Right lobe of liver (tissue), 6 donors: ENCODE results near the gene MMS19. TPM values are rescaled to one million over a fixed set of nuclear protein-coding genes. Genes with fewer than 3 reads are reported as not detected.
"Not testable (repeated sequence)": the region's sequence is repeated elsewhere in the genome, so short reads cannot be mapped to it uniquely, and the experiment has no call there.

Source experiments
- ATAC-seq, 4 donors: fragments of 200-7000 bp; cut with Tn5 transposase; one replicate each; pipeline ENCODE4 v1.9.1; 2020; ENCODE audit warnings: mild to moderate bottlenecking in 4 of 4, moderate library complexity in 4 of 4
- DNase-seq, 3 donors: peaks; one replicate each; pipeline ENCODE4 v3.0.0-alpha.2; 2020
- H3K27ac ChIP-seq, 3 donors: fragments of 200-600 bp; one replicate each; pipeline ENCODE4 v1.8.0; 2022
- H3K27me3 ChIP-seq, 2 donors: fragments of 200-600 bp; one replicate each; pipeline ENCODE4 v1.8.0; 2022
- H3K36me3 ChIP-seq, 4 donors: fragments of 200-600 bp; sonication (generic) in 1 of 4; one replicate each; pipeline versions ENCODE4 v1.5.1 to v1.8.0; 2017 to 2022; ENCODE audit warnings: control low read depth in 1 of 4
- H3K4me1 ChIP-seq, 4 donors: fragments of 200-600 bp; sonication (generic) in 1 of 4; one replicate each; pipeline versions ENCODE4 v1.5.1 to v1.8.0; 2017 to 2022; ENCODE audit warnings: control low read depth in 1 of 4
- H3K4me3 ChIP-seq, 3 donors: fragments of 200-600 bp; one replicate each; pipeline ENCODE4 v1.8.0; 2022
- H3K9me3 ChIP-seq, 4 donors: fragments of 200-600 bp; sonication (generic) in 1 of 4; one replicate each; pipeline versions ENCODE4 v1.5.1 to v1.8.0; 2017 to 2022; ENCODE audit warnings: control low read depth in 1 of 4
- CTCF ChIP-seq, 4 donors: fragments of 200-600 bp in 3 of 4; fragments of 450-650 bp in 1 of 4; IDR thresholded peaks; one replicate each; pipeline versions ENCODE4 v1.5.1 to v1.8.0; 2016 to 2022; ENCODE audit warnings: antibody characterized with exemption in 4 of 4, mild to moderate bottlenecking in 2 of 4
- POLR2A ChIP-seq: fragments of 450-650 bp; IDR thresholded peaks from one replicate; pipeline ENCODE4 v1.6.1; 2017; ENCODE audit warnings: antibody characterized with exemption, mild to moderate bottlenecking
- WGBS: methylation state at CpG from one replicate; pipeline ENCODE4 v1.1.6; 2018; ENCODE audit warnings: low coverage, low lambda C conversion rate; ENCODE audit not compliant: insufficient coverage; ENCODE audit errors: missing lambda C conversion rate; 5-methylcytosine and 5-hydroxymethylcytosine counted together
- intact Hi-C, 2 donors: fragments of 100-400 bp; cut with DNase I; formaldehyde crosslinking; loops; one replicate each; pipeline versions ENCODE4 v1.11.2 to v1.14.1; 2022
- total RNA-seq, 6 experiments: library from RNA; depleted of rRNA in 2 of 6; stranded (reverse); fragments of >200 nt in 2 of 6; fragmentation: NEBNext Ultra II Directional in 3 of 6; extraction: Animal tissue kit (Norgen Biotek cat#: 25700) in 3 of 6; gene quantifications; one replicate each; pipeline versions ENCODE4 v1.1.0 to v1.2.4, GENCODE V29; 2016 to 2023
- donor health status: DM: no; HTN: yes; CAD: no.
- donor health status: DM: no; HTN: no; CAD: no.
- donor health status: DM: no; HTN: no; CAD: no.
- donor health status: DM: no; HTN: yes; CAD: no.
- donor health status: DM: no; HTN: yes; CAD: no.

Gene MMS19
- total RNA-seq, 6 experiments from 2014 or later, result 18.7 to 40.7 (median 20.3) TPM

- H3K4me3 ChIP-seq, result no peak overlapping the region
- no peak for ATAC-seq
- H3K27me3 ChIP-seq, result no peaks in the 10 kb centered on the region
- H3K27ac ChIP-seq, result no peak overlapping the region
- no peaks in the 10 kb centered on the region for H3K9me3 ChIP-seq
- TF ChIP-seq POLR2A (no peak), CTCF (IDR thresholded peaks at IDR 0.05) (no peak)
- DNase-seq, result no peak
- H3K4me1 ChIP-seq, result peaks cover 0 to 9% (median 2%) of the 10 kb centered on the region in 4 donors
- intact Hi-C loops, result no loop called here
- WGBS, result 100% methylated on average over 1 of the region's 1 CpG
- H3K36me3 ChIP-seq, result peaks cover 0 to 18% (median 6%) of the 10 kb centered on the region in 4 donors
These were observed 14.3 kb downstream of the MMS19 start for GRCh38 chr10:97483921-97484320.

- intact Hi-C loops, result no loop called here
- 77% methylated on average over 2 of the region's 3 CpGs for WGBS
- ATAC-seq, result peak in 2 of 4 donors; percentile 24 to 33
- TF ChIP-seq CTCF (IDR thresholded peaks at IDR 0.05) (no peak), POLR2A (no peak)
- Histone ChIP-seq H3K27me3 (no peaks in the 10 kb centered on the region), H3K4me3 (no peak overlapping the region), H3K27ac (no peak overlapping the region), H3K36me3 (peaks cover 0 to 18% (median 6%) of the 10 kb centered on the region in 4 donors), H3K4me1 (peaks cover 0 to 9% (median 2%) of the 10 kb centered on the region in 4 donors), H3K9me3 (no peaks in the 10 kb centered on the region)
- no peak for DNase-seq
These were observed 14.7 kb downstream of the MMS19 start for GRCh38 chr10:97483506-97483905.

GRCh38 chr10:97482381-97482780 is 15.8 kb downstream of the MMS19 start:
- Histone ChIP-seq H3K4me3 (no peak overlapping the region), H3K36me3 (peaks cover 0 to 28% (median 6%) of the 10 kb centered on the region in 4 donors), H3K27me3 (no peaks in the 10 kb centered on the region), H3K4me1 (peaks cover 0 to 9% (median 2%) of the 10 kb centered on the region in 4 donors), H3K27ac (no peak overlapping the region), H3K9me3 (no peaks in the 10 kb centered on the region)
- ATAC-seq (no peak), DNase-seq (no peak)
- 89% methylated on average over 1 of the region's 1 CpG for WGBS
- no peak for TF ChIP-seq CTCF (IDR thresholded peaks at IDR 0.05)
- TF ChIP-seq POLR2A, result no peak
- intact Hi-C loops, result no loop called here

- intact Hi-C loops, result no loop called here
- ATAC-seq (no peak), DNase-seq (no peak)
- H3K36me3 ChIP-seq, result peaks cover 0 to 38% (median 12%) of the 10 kb centered on the region in 4 donors
- peaks cover 0 to 4% (median under 1%) of the 10 kb centered on the region in 4 donors for H3K4me1 ChIP-seq
- TF ChIP-seq CTCF (IDR thresholded peaks at IDR 0.05) (no peak), POLR2A (no peak)
- H3K27ac ChIP-seq, result no peak overlapping the region
- WGBS, result 100% methylated on average over 4 of the region's 4 CpGs
- no peaks in the 10 kb centered on the region for H3K27me3 ChIP-seq
- no peaks in the 10 kb centered on the region for H3K9me3 ChIP-seq
- no peak overlapping the region for H3K4me3 ChIP-seq
These were observed 17.2 kb downstream of the MMS19 start for GRCh38 chr10:97481071-97481470.

- Histone ChIP-seq H3K4me1 (no peaks in the 10 kb centered on the region), H3K36me3 (peaks cover 0 to 44% (median 12%) of the 10 kb centered on the region in 4 donors), H3K27me3 (no peaks in the 10 kb centered on the region), H3K9me3 (no peaks in the 10 kb centered on the region), H3K27ac (no peak overlapping the region), H3K4me3 (no peak overlapping the region)
- intact Hi-C loops, result no loop called here
- TF ChIP-seq CTCF (IDR thresholded peaks at IDR 0.05), result no peak
- no peak for TF ChIP-seq POLR2A
- DNase-seq (peak in 1 of 3 donors; percentile 32), ATAC-seq (no peak)
- 71% methylated on average over 5 of the region's 9 CpGs for WGBS
These were observed 18.3 kb downstream of the MMS19 start for GRCh38 chr10:97479939-97480338.

- WGBS, result 84% methylated on average over 4 of the region's 4 CpGs
- intact Hi-C loops, H3K4me1 ChIP-seq, H3K4me3 ChIP-seq, ATAC-seq, H3K27ac ChIP-seq, H3K27me3 ChIP-seq, H3K9me3 ChIP-seq: not testable (repeated sequence)
- H3K36me3 ChIP-seq, result peaks cover 0 to 46% (median 13%) of the 10 kb centered on the region in 4 donors
- DNase-seq, result peak in 1 of 3 donors; percentile 17
These were observed 18.8 kb downstream of the MMS19 start for GRCh38 chr10:97479410-97479809.
